NCI-H187 (cell line): ENCODE data around the gene MAPK8IP3.
A peak's percentile ranks its signal among the peaks of the same experiment; 100 is the strongest.

Source experiments
- DNase-seq, 2 experiments: peaks; one replicate each; lab custom pipeline; 2025; lab: John Stamatoyannopoulos, UW

MAPK8IP3 gene

DNA sequence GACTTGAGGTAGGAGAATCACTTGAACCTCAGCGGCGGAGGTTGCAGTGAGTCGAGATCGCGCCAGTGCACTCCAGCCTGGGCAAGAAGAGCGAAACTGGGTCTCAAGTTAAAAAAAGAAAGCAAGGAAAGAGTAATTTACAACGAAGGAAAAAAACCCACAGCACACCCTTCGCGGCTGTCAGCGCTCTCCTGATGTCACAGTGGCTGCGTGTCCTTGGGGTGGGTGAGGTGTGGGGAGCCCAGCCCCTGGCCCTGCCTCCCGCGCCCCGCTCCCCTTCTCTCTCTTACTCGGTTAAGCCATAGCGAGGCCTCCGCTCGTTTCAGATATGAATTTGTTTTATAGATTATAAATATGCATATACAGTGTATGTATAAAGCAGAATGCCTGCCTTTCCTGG, 28.7 kb upstream of the MAPK8IP3 start:
- no peak for DNase-seq

GRCh38 chr16:1677942-1678499, 28.0 kb upstream of the MAPK8IP3 start, which contains the start of gene JPT2:
Gene JPT2 (plus strand): TSS chr16:1678279. CDS start chr16:1678313, 34 bp downstream.
- peak; percentile 99 for DNase-seq

DNA sequence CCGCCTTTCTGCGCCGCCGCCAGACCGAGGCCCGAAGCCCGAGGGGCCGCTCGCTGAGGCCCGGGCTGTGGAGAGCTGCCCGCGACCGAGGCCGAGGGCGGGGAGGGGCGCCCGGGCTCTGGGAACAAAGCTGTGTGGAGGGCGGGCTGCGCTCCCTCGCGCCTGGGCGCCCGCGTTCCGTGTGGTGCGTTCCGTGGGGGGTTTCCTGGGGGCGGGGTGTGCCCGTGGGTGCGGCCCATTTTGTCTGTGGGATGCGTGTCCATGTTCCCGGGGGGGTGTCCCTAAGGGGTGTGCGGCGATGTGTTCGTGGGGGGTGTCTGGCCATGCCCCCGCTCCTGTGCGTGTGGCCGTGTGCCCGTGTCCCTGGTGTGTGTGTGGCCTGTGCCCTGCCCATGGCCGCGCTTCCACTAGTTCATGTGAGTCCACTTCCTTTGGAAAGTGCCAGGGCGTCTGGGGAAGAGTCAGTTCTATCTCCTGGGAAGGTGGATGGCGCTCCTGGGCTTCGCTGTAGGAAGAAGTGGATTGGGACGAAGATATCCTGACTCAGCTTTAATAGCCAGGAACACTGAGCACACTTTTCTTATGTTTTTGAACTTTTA, 27.4 kb upstream of the MAPK8IP3 start:
- DNase-seq: no peak

DNA sequence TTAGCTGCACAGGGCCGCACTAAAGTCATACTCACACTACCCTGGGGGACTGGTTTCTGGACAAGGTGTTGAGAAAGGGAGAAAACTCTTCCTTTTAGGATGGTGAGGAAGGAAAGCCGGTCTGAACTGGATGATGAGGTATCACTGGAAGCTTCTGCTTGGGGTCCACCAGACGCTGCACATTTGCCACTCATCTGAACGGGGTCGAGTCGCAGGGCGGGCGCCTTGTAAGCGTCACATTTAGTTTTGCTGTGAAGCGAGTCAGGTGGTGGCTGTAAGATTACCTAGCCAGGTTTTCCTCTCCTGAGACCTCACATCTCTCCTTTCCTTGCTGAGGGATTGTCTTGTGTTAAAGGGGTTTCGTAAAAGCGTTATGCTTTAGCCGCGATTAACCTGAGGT, 25.6 kb upstream of the MAPK8IP3 start:
- DNase-seq: no peak

DNA sequence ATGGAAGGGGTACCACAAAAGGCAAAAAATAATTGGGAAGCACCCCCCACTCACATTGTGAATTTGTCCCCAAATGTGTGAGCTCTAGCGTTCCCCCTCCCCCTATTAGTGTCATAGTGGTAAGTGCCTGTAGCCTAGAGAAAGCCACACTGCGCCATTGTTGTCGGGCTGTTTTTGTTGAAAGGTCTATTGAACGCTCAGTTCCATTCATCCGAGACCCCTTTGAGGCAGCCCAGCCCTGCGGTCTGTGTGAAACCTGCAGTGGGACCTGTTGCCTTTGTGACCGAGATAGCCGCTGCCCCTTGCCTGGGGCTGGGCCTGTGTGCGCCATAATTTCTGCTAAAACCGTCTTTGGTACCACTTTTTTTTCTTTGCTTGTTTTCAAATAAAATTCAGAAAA, 25.0 kb upstream of the MAPK8IP3 start:
- no peak for DNase-seq

DNA sequence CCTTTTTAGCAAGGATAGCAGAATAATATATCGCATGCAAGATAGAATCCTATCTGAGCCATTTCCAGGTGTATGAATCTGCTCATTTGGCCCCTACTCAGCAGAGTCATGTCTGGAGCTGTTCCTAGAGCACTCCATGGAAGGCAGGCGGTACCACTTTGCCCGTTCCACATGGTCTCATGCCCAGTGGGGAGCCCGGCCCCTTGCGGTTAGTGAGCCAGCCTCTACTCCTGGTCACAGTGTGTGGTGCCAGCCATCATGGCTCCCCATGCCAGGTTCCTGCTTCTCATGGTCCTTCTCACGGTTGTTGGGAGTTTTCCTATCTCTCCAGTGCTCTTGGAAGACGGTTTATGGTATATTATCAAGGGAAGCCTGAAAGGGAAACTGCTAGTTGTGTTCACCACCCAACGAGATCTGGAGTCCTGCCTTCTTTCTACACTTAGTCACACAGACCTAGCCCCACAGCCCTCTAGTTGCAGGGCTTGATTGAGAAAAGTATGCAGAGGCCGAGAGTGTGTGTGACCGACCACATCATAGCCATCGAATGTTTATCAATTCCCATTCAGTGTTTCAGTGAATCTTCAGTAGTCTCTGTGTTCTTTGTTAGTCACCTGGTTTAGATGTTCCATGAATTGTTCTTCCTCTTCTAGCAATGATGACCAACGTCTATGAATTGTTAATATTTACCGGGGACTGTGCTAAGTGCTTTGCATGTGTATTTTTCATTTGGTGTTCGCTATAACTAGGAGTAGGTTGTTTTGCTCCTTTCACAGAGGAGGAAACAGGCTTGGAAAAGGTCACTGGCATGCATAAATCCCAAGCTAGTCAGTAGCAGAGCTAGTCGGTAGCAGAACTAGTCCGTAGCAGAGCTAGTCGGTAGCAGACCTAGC, 18.3 kb upstream of the MAPK8IP3 start:
- DNase-seq: no peak

- DNase-seq: no peak
Measured at GRCh38 chr16:1688807-1689560, 17.0 kb upstream of the MAPK8IP3 start.

- DNase-seq: no peak
Measured at GRCh38 chr16:1689853-1690252, 16.1 kb upstream of the MAPK8IP3 start.

DNA sequence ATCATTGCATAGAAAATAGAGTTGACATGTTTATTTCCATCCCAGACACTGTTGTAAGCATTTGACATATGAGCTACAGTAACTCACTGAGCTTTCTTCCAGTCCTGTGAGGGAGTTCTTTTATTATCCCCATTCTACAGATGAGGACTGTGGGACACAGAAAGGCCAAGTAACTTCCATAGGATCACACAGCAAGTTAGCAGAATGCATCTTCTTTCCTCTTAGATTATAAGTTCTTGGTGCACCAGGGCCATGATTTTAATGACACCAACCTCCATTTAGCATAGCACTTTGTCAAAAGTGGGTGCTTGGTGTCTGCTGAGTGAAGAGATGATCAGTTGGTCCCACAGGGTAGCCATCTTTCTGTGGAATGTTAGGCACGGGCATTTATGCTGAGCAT, 15.2 kb upstream of the MAPK8IP3 start:
- DNase-seq: no peak

- no peak for DNase-seq
Measured at GRCh38 chr16:1691276-1691675, 14.7 kb upstream of the MAPK8IP3 start.

DNA sequence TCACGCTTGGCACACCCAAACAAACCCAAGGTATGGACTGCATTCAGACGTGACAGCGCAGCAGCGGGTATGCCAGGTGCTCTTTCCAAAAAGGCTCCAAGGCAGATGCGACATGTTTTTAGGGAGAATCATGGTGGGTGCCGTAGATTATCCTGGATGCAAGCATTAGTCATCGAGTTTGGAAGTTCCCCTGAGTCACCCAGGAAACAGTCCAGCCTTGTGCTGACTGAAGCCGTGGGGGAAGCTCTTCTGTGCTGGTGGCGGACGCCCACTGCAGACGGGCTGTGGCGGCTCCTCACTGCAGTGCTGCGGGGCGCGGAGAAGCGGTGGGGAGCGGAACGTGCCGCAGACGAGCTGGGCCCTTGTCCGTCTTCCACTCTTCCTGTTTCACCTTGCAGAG, 14.0 kb upstream of the MAPK8IP3 start:
- DNase-seq: no peak

DNA sequence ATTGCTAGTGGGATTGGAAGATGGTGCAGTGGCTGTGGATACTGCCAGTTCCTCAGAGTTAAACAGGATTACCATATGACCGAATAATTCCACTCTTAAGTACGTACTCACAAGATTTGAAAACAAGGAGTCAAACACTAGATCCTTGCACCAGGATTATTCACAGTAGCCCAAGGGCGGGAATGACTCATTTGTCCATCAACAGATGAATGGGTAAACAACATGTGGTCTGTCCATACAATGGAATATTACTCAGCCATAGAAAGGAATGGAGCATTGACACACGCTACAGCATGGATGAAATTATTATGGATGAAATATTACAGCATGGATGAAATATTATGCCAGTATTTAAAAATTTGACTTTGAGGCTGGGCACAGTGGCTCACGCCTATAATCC, 9.1 kb upstream of the MAPK8IP3 start:
- no peak for DNase-seq

- no peak for DNase-seq
Measured at GRCh38 chr16:1698680-1699079, 7.3 kb upstream of the MAPK8IP3 start.

GRCh38 chr16:1700246-1700645, 5.7 kb upstream of the MAPK8IP3 start:
- no peak for DNase-seq

DNA sequence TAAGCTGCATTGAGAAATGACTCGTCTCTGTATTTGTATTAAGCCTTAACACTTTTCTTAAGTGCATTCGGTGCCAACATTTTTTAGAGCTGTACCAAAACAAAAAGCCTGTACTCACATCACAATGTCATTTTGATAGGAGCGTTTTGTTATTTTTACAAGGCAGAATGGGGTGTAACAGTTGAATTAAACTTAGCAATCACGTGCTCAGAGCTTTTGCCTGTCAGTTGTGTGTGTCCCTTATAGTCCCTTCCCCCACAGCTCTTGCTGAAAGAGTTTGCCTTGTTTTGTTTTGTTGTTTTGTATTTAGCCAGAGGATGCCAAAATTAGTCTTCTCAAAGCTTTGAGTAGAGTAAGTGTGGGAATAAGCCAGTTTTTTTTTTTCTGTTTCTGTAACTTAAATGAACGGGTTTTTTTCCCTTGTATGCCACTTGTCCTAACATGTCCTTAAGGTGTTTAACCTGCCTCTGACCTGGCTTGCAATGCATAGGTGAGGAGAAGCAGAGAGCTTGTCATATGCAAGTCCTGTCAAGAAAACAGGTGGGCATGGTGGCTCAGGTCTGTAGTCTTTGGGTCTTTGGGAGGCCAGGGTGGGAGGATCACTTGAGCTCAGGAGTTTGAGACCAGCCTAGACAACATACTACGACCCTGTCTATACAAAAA, 4.6 kb upstream of the MAPK8IP3 start:
- no peak for DNase-seq

DNA sequence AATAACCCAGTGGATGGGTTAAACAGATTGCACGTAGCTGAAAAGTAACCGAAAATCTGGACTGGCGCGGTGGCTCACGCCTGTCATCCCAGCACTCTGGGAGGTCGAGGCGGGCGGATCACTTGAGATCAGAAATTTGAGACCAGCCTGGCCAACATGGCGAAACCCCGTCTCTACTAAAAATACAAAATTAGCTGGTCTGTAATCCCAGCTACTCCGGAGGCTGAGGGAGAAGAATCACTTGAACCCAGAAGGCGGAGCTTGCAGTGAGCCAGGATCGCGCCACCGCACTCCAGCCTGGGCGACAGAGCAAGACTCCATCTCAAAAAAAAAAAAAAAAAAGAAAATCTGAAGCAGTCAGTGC, 689 bp upstream of the MAPK8IP3 start:
- peak in 1 of 2 experiments; percentile 32 for DNase-seq

- DNase-seq: no peak
Measured at GRCh38 chr16:1706386-1707192, 594 bp downstream of the MAPK8IP3 start.

DNA sequence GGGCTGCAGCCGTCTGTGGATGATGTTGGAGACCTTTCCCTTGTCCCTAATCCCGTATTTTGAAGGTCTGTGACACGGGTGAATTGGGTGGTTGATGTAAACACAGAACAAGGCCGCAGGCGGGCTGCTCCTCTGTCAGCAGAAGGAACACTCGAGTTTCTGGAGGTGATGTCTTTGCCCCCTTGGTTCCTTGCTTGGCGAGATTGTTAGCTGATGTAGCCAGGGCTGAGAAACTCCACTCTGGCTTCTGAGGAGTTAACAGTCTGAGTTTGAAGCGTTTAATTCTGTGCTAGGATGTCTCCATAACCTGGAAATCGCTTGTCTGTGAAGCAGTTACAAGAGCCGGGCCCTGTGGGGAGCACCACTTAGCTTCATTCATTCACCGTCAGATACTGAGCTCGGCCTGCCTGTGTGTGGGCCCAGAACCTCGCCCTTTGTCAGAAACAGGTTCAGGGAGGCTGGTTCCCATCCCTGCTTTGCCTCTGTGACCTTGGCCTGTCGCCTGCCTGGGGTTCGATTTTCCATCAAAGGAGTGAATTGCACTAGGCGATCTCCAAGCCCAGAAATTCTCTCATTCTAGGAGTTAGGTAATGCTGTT, 1.3 kb downstream of the MAPK8IP3 start:
- DNase-seq: peak in 1 of 2 experiments; percentile 46

DNA sequence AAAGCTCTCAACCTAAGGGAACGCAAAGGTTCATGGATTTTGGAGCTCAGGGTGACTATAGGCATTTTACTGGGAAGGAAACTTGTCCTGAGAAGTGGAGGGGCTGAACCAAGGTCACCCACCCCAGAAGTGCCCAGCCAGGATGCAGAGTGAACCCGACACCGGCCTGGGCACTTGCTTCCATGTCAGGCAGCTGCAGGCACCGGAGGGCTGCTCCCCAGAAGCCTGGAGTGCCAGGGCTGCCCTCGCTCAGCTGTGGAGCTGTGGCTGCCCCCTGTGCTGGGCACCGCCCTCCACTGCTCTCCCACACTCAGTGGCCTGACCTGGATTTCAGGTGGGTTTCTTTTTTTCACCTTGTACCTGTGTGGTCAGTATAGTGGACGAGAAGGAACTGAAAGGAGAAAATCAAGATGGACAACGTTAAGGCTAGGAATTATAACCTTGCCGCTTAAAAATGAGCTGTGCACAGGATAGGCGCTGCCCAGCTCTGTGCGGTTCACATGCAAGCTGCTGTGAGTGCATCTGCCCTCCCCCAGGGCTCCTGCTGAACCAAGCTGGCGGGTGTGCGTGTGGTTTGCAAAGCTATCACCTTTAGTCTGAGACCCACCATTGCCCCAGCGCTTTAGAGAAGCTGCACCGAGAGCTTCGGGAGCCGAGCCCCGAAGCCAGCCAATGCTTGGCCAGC, 2.2 kb downstream of the MAPK8IP3 start:
- no peak for DNase-seq

DNA sequence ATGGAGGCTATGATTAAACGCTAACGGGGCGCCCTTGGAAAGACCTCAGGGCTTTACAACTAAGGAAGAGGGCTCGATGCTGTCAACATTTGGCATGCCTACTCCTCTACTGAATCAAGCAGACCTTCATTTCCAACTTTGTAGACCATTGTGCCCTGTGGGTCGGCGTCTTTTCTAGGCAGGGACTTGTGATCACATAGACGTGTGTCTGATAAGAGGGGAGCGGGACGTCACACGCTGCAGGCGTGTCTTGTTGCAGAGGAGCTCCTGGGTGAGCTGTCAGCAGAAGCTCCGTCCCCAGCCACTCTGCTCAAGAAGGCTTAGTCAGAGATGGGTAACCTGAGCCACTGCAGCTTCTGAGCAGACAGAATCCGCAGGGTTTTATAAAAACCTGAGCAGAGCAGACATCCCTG, 2.8 kb downstream of the MAPK8IP3 start:
- DNase-seq: peak; percentile 46 to 65
